Measurements from ENCODE around the gene KLHL35.

DNA sequence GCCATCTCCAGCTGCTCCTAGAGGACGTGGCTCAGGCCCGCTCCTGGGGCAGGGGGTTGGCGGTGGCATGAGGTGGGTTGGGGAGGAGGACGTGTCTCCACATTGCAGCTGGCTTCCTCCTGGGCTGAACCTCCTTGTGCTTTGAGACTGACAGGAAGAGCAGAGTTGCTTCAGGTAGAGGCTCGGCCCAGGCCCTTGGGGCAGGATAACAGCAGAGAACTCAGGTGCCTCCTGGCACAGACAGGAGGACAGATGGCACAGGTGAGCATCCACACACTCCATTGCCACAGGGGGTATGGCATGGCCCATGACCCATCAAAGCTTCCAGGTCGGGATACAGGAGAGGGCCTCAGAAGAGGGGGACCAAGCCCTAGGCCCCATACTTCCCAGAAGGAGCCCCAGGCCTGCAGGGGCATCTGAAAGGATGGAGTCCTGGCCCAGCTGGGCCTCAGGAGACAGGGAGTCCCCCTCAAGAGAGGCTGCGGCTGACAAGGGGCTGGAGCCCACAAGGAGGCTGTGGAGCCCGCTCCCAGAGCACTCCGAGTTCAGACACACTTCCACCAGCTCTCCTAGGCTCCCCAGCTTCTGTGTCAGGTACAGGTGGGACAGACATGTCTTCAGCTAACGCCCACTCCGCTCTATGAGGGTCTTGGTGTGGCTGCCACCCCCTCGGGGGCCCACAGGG, 2.0 kb upstream of the KLHL35 start:
- TF ChIP-seq, protein P1, sequence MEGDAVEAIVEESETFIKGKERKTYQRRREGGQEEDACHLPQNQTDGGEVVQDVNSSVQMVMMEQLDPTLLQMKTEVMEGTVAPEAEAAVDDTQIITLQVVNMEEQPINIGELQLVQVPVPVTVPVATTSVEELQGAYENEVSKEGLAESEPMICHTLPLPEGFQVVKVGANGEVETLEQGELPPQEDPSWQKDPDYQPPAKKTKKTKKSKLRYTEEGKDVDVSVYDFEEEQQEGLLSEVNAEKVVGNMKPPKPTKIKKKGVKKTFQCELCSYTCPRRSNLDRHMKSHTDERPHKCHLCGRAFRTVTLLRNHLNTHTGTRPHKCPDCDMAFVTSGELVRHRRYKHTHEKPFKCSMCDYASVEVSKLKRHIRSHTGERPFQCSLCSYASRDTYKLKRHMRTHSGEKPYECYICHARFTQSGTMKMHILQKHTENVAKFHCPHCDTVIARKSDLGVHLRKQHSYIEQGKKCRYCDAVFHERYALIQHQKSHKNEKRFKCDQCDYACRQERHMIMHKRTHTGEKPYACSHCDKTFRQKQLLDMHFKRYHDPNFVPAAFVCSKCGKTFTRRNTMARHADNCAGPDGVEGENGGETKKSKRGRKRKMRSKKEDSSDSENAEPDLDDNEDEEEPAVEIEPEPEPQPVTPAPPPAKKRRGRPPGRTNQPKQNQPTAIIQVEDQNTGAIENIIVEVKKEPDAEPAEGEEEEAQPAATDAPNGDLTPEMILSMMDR (IDR thresholded peaks at IDR 0.05): no peak
- no peak for TF ChIP-seq POLR2A (IDR thresholded peaks at IDR 0.05)
